AG09309 (cell line): ENCODE measurements around the gene HSD17B14.
A peak's percentile ranks its signal among the peaks of the same experiment; 100 is the strongest.

Experiments used
- DNase-seq: peaks from one replicate; pipeline ENCODE4 v3.0.0-alpha.2; 2010; ENCODE audit warnings: low read depth
- H3K4me3 ChIP-seq: 2 replicates; pipeline ENCODE4 v1.5.1; 2011; ENCODE audit warnings: mild to moderate bottlenecking, low read depth, low read length, moderate library complexity; ENCODE audit not compliant: control insufficient read depth
- TF ChIP-seq, protein P1 (sequence below): IDR thresholded peaks from 2 replicates; pipeline ENCODE4 v1.5.1; 2011; ENCODE audit warnings: mild to moderate bottlenecking, low read depth, low read length, inconsistent platforms; ENCODE audit not compliant: insufficient read depth, control insufficient read depth; ENCODE audit errors: missing control alignments

HSD17B14 gene

DNA sequence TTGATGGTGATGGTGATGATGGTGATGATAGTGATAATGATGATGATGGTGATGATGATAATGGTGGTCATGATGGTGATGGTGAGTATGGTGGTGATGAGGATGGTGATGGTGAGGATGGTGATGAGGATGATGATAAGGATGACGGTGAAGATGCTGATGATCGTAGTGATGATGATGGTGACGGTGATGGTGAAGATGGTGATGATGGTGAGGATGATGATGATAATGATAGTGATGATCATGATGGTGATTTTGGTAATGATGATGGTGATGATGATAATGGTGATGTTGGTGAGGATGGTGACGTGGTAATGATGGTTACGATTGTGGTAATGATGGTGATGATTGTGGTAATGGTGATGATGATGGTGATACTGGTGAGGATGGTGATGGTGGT, 14.7 kb downstream of the HSD17B14 start:
- H3K4me3 ChIP-seq = no peak overlapping the region
- TF ChIP-seq, protein P1, sequence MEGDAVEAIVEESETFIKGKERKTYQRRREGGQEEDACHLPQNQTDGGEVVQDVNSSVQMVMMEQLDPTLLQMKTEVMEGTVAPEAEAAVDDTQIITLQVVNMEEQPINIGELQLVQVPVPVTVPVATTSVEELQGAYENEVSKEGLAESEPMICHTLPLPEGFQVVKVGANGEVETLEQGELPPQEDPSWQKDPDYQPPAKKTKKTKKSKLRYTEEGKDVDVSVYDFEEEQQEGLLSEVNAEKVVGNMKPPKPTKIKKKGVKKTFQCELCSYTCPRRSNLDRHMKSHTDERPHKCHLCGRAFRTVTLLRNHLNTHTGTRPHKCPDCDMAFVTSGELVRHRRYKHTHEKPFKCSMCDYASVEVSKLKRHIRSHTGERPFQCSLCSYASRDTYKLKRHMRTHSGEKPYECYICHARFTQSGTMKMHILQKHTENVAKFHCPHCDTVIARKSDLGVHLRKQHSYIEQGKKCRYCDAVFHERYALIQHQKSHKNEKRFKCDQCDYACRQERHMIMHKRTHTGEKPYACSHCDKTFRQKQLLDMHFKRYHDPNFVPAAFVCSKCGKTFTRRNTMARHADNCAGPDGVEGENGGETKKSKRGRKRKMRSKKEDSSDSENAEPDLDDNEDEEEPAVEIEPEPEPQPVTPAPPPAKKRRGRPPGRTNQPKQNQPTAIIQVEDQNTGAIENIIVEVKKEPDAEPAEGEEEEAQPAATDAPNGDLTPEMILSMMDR = no peak
- DNase-seq = no peak

GRCh38 chr19:48819366-48819816, 16.9 kb downstream of the HSD17B14 start:
- H3K4me3 ChIP-seq = no peak overlapping the region
- DNase-seq = peak; percentile 80
- TF ChIP-seq, protein P1 = no peak

DNA sequence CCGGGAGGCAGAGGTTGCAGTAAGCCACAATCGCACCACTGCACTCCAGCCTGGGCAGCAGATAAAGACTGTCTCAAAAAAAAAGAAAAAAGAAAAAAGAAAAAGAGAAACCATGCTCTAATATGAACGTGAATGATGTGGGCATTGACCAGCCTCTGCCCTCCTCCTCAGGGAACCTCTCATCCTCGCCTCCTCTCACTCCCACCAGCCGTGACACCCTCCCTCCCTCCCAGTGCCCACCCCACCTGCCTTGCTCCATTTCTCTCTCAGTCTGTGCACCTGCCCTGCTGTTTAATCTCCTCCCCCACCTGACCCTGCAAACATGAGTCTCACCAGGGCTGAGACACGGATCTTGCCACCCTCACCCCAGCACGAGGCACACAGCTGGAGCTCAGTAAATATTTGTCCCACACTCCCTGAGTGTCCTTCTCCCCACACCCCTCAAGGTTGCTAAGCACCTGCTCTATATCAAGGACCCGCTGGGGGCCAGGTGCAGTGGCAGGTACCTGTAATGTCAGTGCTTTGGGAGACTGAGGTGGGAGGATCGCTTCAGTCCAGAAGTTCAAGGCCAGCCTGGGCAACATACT, 18.0 kb downstream of the HSD17B14 start:
- DNase-seq = no peak
- H3K4me3 ChIP-seq = no peak overlapping the region
- TF ChIP-seq, protein P1 = no peak

GRCh38 chr19:48817585-48818124, 18.6 kb downstream of the HSD17B14 start:
- TF ChIP-seq, protein P1 = no peak
- no peak overlapping the region for H3K4me3 ChIP-seq
- DNase-seq = no peak

DNA sequence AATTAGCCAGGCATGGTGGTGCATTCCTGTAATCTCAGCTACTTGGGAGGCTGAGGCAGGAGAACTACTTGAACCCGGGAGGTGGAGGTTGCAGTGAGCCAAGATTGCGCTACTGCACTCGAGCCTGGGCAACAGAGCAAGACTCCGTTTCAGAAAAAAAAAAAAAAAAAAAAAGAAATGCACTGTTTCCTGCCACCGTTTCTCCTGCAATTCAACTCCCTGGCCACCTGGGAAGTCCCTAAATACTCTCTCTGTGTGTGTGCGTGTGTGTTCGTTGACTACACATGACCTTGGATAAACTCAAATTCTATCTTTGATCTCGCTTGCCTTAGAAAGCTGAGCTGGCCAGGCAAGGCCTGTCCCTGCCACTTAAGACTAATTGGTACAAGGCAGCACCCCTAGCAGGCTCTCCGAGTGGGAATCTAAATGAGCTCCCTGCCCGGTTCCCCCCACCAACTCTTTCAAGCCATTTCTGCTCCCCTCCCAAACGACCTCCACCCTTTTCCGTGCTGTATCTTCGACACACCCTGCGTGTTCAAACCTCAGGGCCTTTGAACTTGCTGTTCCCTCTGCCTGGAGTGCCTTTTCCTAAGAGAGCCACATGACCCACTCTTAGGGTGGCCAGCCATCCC, 20.3 kb downstream of the HSD17B14 start:
- TF ChIP-seq, protein P1 = no peak
- no peak overlapping the region for H3K4me3 ChIP-seq
- no peak for DNase-seq

DNA sequence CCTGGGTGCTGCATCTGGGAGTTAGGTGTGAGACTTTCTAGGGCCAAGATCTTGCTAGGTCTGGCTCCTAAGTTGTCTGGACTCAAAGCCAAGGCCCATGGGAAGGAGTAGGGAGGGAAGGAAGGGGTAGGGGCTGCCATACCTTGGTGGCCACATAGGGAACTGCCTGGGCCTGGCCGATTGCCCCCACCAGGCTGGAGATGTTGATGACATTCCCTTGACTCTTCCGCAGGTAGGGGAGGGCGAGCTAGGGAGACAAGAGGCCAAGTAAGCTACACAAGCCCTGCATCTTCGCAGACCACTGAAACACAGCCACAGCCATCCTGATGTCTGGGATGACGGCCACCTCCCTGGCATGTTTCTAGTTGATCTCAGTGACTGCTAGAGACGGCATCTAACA, 21.4 kb downstream of the HSD17B14 start:
- no peak for DNase-seq
- TF ChIP-seq, protein P1 = no peak
- H3K4me3 ChIP-seq = no peak overlapping the region
